ENCODE data around the gene NKX1-1. TPM values are rescaled to one million over a fixed set of nuclear protein-coding genes. Genes with fewer than 3 reads are reported as not detected.
"Not testable (repeated sequence)": the region's sequence is repeated elsewhere in the genome, so short reads cannot be mapped to it uniquely, and the experiment has no call there.

Gene NKX1-1
- total RNA-seq, 1 experiment from 2014 or later = not detected

- intact Hi-C loops (cut with micrococcal nuclease; ENCODE audit: unreplicated experiment) (no loop called here), in situ Hi-C loops (cut with HindIII; ENCODE audit: low pct_unique_long_range_greater_than_20kb, low sequenced_read_pairs) (no loop called here)
- Histone ChIP-seq H3K36me3 (ENCODE audit: control insufficient read depth, insufficient read depth, low read length) (no peaks in the 10 kb centered on the region), H3K27me3 (ENCODE audit: control insufficient read depth, insufficient read depth, low read length) (no peaks in the 10 kb centered on the region), H3K4me3 (ENCODE audit: low read depth in 2 of 2, low read length in 2 of 2) (no peak overlapping the region), H3K9me3 (ENCODE audit: control insufficient read depth, insufficient read depth, low read depth, low read length) (no peaks in the 10 kb centered on the region), H3K4me1 (ENCODE audit: control insufficient read depth, insufficient read depth, low read length) (no peaks in the 10 kb centered on the region), H3K27ac (ENCODE audit: low read length) (no peak overlapping the region)
- DNase-seq (ENCODE audit: low read depth, low spot score) (no peak), ATAC-seq (no peak)
- TF ChIP-seq, protein P1, sequence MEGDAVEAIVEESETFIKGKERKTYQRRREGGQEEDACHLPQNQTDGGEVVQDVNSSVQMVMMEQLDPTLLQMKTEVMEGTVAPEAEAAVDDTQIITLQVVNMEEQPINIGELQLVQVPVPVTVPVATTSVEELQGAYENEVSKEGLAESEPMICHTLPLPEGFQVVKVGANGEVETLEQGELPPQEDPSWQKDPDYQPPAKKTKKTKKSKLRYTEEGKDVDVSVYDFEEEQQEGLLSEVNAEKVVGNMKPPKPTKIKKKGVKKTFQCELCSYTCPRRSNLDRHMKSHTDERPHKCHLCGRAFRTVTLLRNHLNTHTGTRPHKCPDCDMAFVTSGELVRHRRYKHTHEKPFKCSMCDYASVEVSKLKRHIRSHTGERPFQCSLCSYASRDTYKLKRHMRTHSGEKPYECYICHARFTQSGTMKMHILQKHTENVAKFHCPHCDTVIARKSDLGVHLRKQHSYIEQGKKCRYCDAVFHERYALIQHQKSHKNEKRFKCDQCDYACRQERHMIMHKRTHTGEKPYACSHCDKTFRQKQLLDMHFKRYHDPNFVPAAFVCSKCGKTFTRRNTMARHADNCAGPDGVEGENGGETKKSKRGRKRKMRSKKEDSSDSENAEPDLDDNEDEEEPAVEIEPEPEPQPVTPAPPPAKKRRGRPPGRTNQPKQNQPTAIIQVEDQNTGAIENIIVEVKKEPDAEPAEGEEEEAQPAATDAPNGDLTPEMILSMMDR (IDR thresholded peaks at IDR 0.05) = no peak
- TF ChIP-seq, protein P2, sequence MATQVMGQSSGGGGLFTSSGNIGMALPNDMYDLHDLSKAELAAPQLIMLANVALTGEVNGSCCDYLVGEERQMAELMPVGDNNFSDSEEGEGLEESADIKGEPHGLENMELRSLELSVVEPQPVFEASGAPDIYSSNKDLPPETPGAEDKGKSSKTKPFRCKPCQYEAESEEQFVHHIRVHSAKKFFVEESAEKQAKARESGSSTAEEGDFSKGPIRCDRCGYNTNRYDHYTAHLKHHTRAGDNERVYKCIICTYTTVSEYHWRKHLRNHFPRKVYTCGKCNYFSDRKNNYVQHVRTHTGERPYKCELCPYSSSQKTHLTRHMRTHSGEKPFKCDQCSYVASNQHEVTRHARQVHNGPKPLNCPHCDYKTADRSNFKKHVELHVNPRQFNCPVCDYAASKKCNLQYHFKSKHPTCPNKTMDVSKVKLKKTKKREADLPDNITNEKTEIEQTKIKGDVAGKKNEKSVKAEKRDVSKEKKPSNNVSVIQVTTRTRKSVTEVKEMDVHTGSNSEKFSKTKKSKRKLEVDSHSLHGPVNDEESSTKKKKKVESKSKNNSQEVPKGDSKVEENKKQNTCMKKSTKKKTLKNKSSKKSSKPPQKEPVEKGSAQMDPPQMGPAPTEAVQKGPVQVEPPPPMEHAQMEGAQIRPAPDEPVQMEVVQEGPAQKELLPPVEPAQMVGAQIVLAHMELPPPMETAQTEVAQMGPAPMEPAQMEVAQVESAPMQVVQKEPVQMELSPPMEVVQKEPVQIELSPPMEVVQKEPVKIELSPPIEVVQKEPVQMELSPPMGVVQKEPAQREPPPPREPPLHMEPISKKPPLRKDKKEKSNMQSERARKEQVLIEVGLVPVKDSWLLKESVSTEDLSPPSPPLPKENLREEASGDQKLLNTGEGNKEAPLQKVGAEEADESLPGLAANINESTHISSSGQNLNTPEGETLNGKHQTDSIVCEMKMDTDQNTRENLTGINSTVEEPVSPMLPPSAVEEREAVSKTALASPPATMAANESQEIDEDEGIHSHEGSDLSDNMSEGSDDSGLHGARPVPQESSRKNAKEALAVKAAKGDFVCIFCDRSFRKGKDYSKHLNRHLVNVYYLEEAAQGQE (IDR thresholded peaks at IDR 0.05; ENCODE audit: insufficient read depth in 1 of 2, low read depth in 2 of 2, low read length in 1 of 2) = no peak
- TF ChIP-seq POLR2AphosphoS5 (IDR thresholded peaks at IDR 0.05; ENCODE audit: low read depth, low read length) = no peak
- TF ChIP-seq SIN3A (IDR thresholded peaks at IDR 0.05; ENCODE audit: borderline replicate concordance, insufficient read depth, low read depth, low read length) = no peak
- no peak for TF ChIP-seq TCF7L2 (IDR thresholded peaks at IDR 0.05; ENCODE audit: low read depth, low read length)
- POLR2A ChIA-PET = no interaction called here
- CTCF ChIA-PET = no interaction called here
- no TSS peak for BruUV-seq (replicated peaks)
Measured at GRCh38 chr4:1393866-1394265, 12.4 kb downstream of the NKX1-1 start.

GRCh38 chr4:1393363-1393762, 12.9 kb downstream of the NKX1-1 start:
- POLR2A ChIA-PET; H3K4me1 ChIP-seq (ENCODE audit: control insufficient read depth, insufficient read depth, low read length); BruUV-seq (replicated peaks); CTCF ChIA-PET; DNase-seq (ENCODE audit: low read depth, low spot score); ATAC-seq; H3K27ac ChIP-seq (ENCODE audit: low read length); H3K9me3 ChIP-seq (ENCODE audit: control insufficient read depth, insufficient read depth, low read depth, low read length); in situ Hi-C loops (cut with HindIII; ENCODE audit: low pct_unique_long_range_greater_than_20kb, low sequenced_read_pairs); H3K27me3 ChIP-seq (ENCODE audit: control insufficient read depth, insufficient read depth, low read length); H3K36me3 ChIP-seq (ENCODE audit: control insufficient read depth, insufficient read depth, low read length); intact Hi-C loops (cut with micrococcal nuclease; ENCODE audit: unreplicated experiment); H3K4me3 ChIP-seq (ENCODE audit: low read depth in 2 of 2, low read length in 2 of 2): not testable (repeated sequence)

DNA sequence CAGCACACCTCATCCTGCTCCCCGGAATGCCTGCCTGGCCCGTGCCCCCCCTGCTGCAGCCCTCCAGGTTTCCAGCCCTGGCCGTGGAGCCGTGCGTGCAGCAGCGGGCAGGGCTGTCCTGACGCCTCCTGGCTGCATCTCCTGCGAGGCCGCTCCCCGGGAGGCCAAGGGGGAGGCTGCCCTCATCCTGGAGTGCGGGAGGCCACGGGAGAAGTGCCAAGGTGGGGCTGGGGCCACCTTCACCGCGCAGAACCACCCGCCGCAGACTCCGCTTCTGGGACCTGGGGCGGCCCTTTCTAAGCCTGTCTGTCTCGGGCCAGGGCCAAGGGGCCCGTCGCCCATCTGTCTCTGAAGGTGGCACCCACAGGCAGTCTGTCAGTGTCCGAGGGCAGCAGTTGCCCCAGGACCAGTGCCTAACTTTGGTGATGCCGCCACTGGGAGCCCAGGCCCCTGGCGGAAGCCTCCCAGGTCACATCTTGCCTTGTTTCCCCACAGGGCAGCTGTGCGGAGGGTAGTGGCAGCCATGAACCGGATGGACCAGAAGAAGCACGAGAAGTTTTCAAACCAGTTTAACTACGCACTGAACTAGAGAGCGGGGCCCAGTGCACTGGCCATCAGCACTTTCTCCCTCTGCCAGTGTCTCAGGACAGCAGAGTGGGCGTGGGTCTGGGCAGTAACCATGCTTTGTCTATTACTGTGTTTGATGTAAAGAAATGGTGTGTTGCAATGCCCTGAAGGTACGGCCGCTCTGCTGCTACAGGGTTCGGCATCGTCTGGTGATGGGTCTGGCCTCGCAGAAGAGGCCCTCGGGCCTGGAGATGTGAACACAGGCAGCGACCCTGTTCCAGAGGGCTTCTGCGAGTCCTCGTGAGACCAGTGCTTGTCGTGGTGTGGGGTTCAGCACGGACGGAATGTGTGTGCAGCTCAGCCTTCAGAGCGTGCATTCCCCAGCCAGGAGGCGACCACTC, 20.6 kb downstream of the NKX1-1 start:
- H3K4me1 ChIP-seq (ENCODE audit: control insufficient read depth, insufficient read depth, low read length) = no peaks in the 10 kb centered on the region
- ChIA-PET CTCF (interaction anchor here (0.6 kb wide), 1 partner anchor 30 kb away, joined by 3 read pairs; no protein-coding TSS in a partner anchor), POLR2A (no interaction called here)
- H3K9me3 ChIP-seq (ENCODE audit: control insufficient read depth, insufficient read depth, low read depth, low read length) = no peaks in the 10 kb centered on the region
- no TSS peak for BruUV-seq (replicated peaks)
- in situ Hi-C loops (cut with HindIII; ENCODE audit: low pct_unique_long_range_greater_than_20kb, low sequenced_read_pairs) = no loop called here
- TF ChIP-seq, protein P1 (IDR thresholded peaks at IDR 0.05) = no peak
- TF ChIP-seq TCF7L2 (IDR thresholded peaks at IDR 0.05; ENCODE audit: low read depth, low read length) (no peak), SIN3A (IDR thresholded peaks at IDR 0.05; ENCODE audit: borderline replicate concordance, insufficient read depth, low read depth, low read length) (no peak), POLR2AphosphoS5 (IDR thresholded peaks at IDR 0.05; ENCODE audit: low read depth, low read length) (no peak)
- TF ChIP-seq, protein P2 (IDR thresholded peaks at IDR 0.05; ENCODE audit: insufficient read depth in 1 of 2, low read depth in 2 of 2, low read length in 1 of 2) = no peak
- no peak overlapping the region for H3K4me3 ChIP-seq (ENCODE audit: low read depth in 2 of 2, low read length in 2 of 2)
- no peak overlapping the region for H3K27ac ChIP-seq (ENCODE audit: low read length)
- no peaks in the 10 kb centered on the region for H3K36me3 ChIP-seq (ENCODE audit: control insufficient read depth, insufficient read depth, low read length)
- ATAC-seq (no peak), DNase-seq (ENCODE audit: low read depth, low spot score) (no peak)
- no peaks in the 10 kb centered on the region for H3K27me3 ChIP-seq (ENCODE audit: control insufficient read depth, insufficient read depth, low read length)
- intact Hi-C loops (cut with micrococcal nuclease; ENCODE audit: unreplicated experiment) = no loop called here
